Activated naive CD4-positive, alpha-beta T cell treated with anti-CD3 and anti-CD28 coated beads, Interleukin-2, amount 50 U/mL, for 24 hours (primary cell): ENCODE results near the gene RHOU.
"Not testable (repeated sequence)": the region's sequence is repeated elsewhere in the genome, so short reads cannot be mapped to it uniquely, and the experiment has no call there.

Source experiments
- H3K27ac Mint-ChIP-seq: one replicate; pipeline ENCODE4 v1.8.0; 2021; ENCODE audit warnings: mild to moderate bottlenecking, mixed read lengths
- H3K27me3 Mint-ChIP-seq: one replicate; pipeline ENCODE4 v1.8.0; 2021; ENCODE audit warnings: mixed read lengths
- H3K36me3 Mint-ChIP-seq: one replicate; pipeline ENCODE4 v1.8.0; 2021; ENCODE audit warnings: mixed read lengths
- H3K4me1 Mint-ChIP-seq: one replicate; pipeline ENCODE4 v1.8.0; 2021; ENCODE audit warnings: mixed read lengths
- H3K4me3 Mint-ChIP-seq: one replicate; pipeline ENCODE4 v1.8.0; 2021; ENCODE audit warnings: mild to moderate bottlenecking, mixed read lengths
- H3K9me3 Mint-ChIP-seq: one replicate; pipeline ENCODE4 v1.8.0; 2021; ENCODE audit warnings: mixed read lengths

Gene RHOU

DNA sequence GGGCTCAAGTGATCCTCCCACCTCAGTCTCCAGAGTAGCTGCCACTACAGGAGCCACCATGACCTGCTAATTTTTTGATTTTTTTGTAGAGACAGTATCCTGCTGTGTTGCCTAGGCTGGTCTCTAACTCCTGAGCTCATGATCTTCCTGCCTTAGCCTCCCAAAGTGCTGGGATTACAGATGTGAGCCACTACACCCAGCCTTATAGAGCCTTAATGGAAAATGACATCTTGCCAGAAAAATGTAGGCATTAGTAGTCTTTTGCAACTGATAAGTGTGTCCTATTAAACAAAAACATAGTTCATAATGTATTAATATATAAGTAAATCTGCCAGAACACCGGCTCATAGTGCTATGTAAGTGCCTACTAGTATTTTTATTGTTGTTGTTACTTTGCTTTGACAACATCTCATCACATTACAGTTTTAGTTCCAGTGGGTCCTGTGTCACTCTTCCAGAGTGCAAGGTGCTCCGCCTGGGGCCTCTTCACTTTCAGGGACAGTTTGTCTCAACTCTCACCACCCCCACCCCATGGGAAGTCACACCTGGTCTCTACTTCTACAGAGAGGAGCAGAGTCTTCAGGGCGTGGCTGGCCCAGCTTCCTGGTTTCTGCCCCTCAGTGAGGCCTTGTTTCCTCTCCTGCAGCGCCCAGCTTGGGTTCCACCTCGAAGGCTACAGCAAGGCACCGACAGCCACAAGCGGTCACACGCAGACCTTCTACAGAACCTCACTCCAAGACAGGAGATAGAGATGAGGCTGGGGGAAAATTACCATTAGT is 30.1 kb downstream of the RHOU start:
- peaks cover 4% of the 10 kb centered on the region for H3K4me1 Mint-ChIP-seq
- no peak overlapping the region for H3K27ac Mint-ChIP-seq
- H3K27me3 Mint-ChIP-seq, result no peaks in the 10 kb centered on the region
- H3K36me3 Mint-ChIP-seq, result no peaks in the 10 kb centered on the region
- H3K9me3 Mint-ChIP-seq, result no peaks in the 10 kb centered on the region
- no peak overlapping the region for H3K4me3 Mint-ChIP-seq

DNA sequence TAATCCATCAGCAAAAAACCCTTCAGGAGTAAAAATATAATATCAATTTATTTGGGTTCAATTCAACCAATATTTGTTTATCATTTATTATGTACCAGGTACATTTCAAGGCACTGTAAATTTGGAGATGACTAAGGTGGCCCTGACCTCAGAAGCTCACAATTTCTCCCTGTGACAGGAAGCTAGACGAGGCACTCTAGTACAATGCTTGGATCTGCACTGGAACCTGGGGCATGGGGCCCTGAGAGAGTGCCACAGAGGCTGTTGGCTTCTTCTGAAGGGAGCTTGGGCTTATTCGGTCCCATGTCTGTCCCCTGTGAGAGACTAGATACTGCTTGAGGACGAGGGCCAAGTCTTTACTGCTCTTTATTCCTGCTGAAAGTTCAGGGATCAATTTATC is 31.5 kb downstream of the RHOU start:
- Mint-ChIP-seq H3K9me3 (no peaks in the 10 kb centered on the region), H3K27ac (no peak overlapping the region)

DNA sequence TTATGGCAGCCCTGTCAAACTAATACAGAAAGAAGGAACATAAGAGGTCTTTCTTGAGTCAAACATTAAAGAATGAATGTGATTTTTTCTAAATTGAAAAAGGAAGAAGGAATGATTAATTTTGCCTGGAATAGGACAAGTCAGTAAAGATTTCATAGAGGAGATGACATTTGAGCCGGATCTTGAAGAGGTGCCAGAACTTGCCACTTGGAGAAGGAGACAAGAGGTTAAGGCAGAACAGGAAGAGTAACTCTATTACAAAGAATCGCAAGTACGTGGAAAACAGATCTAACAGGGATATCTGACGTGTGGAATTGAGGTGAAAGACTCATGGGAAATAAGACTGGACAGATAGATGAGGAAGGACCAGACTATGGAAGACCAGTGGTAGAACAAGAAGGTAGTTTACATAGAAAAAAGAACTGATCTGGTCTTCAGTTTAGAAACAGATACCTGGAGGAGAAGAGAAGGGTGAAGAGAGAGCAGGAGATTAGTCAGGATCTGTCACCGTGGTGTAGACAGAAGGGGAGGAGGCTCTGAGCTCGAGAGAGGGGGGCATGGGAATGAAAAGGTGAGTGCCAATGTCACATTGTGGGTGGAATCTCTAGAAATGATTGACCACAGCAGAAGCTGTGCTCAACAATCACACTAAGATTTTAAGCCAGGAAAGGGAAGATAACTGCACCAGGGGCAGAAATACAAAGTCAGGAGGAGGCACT is 32.5 kb downstream of the RHOU start:
- Mint-ChIP-seq H3K4me1 (peaks cover 4% of the 10 kb centered on the region), H3K9me3 (no peaks in the 10 kb centered on the region), H3K36me3 (no peaks in the 10 kb centered on the region), H3K4me3 (no peak overlapping the region), H3K27ac (no peak overlapping the region), H3K27me3 (no peaks in the 10 kb centered on the region)

More for the DNA sequence above, 31.5 kb downstream of the RHOU start:
- Mint-ChIP-seq H3K4me3 (no peak overlapping the region), H3K27me3 (no peaks in the 10 kb centered on the region), H3K36me3 (no peaks in the 10 kb centered on the region), H3K4me1 (peaks cover 4% of the 10 kb centered on the region)

DNA sequence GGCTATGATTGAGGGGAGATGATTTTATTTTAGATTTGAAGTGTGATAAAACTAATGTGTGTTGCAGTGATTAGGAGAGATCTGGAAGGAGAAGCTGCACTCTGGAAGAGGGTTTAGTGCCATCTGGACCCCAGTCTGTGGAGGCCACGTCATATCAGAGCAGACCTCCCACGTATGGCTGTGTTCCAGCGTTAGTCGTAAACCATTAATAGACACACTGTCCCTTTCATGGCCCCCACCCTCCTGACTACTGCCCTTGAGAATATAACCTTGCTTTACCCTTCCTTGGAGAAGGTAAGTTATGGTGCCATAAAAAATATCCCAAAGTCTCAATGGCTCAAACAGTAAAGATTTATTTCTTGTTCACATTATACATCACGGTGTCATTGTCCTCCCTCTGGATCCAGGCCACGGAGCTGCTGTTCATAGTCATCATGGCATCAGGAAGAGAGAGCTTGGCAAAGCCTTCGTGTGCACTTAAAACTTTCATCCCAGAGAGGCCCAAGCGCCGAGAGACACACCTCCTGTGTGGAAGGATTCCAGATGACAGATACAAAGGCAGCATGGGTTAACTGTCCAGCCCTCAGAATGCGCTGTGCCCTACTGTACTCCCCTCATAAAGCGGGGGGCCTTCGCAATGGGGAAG is 33.2 kb downstream of the RHOU start:
- no peak overlapping the region for H3K4me3 Mint-ChIP-seq
- no peaks in the 10 kb centered on the region for H3K9me3 Mint-ChIP-seq
- no peak overlapping the region for H3K27ac Mint-ChIP-seq
- H3K36me3 Mint-ChIP-seq, result no peaks in the 10 kb centered on the region
- H3K4me1 Mint-ChIP-seq, result peaks cover 4% of the 10 kb centered on the region
- H3K27me3 Mint-ChIP-seq, result no peaks in the 10 kb centered on the region

DNA sequence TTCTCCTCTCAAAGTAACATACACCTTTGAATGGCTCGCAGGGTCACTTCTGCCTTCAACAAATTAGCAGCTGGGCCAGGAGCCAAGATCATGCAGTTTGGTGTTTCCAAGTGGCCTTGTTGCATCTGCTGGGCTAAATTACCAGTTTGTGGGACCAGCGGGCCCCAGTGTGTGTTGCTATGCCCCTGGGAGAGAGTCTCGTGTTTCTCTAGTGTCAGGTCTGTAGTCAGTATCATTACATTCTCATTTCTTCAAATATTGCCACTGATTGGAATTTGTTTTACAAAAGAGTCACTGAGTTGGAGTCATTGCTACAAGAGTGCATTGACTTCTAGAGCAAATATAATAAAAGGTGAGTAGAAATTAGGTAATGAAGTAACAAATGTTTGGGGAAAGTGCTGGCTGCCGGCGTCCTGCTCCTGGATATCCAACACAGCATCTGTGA is 35.5 kb downstream of the RHOU start:
- Mint-ChIP-seq H3K4me1 (no peaks in the 10 kb centered on the region), H3K4me3 (no peak overlapping the region), H3K36me3 (no peaks in the 10 kb centered on the region), H3K9me3 (no peaks in the 10 kb centered on the region), H3K27me3 (no peaks in the 10 kb centered on the region), H3K27ac (no peak overlapping the region)

DNA sequence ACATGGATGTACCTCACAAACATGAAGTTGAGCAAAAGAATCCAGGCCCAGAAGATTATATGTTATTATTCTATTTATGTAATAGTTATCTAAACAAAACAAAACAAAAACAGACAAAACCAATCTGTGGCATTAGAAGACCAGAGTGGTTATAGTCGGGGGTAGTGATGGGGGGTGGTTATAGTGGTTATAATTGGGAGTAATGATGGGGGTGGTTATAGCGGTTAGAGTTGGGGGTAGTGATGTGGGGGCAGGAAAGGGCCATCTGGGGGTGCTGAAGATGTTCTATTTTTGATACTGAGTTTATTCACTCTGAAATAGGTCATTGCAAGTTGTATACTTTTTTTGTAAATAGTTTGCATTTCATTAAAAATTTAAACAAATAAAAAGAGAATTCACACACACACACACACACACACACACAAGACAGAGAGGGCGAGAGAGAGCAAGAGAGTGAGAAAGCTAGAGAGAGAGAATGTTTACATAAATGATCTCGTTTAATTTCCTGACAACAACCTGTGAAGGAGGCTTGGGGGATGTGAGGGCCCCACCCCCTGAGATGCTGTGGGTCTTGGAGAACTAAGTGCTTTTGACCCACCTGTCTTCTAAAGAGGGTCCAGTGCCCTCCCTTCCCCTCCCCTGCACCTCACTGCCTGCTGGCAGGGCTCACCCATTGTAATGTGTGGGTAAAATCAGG is 37.4 kb downstream of the RHOU start:
- H3K36me3 Mint-ChIP-seq, result no peaks in the 10 kb centered on the region
- H3K4me1 Mint-ChIP-seq, result no peaks in the 10 kb centered on the region
- H3K4me3 Mint-ChIP-seq, result no peak overlapping the region
- no peak overlapping the region for H3K27ac Mint-ChIP-seq
- no peaks in the 10 kb centered on the region for H3K9me3 Mint-ChIP-seq
- no peaks in the 10 kb centered on the region for H3K27me3 Mint-ChIP-seq

DNA sequence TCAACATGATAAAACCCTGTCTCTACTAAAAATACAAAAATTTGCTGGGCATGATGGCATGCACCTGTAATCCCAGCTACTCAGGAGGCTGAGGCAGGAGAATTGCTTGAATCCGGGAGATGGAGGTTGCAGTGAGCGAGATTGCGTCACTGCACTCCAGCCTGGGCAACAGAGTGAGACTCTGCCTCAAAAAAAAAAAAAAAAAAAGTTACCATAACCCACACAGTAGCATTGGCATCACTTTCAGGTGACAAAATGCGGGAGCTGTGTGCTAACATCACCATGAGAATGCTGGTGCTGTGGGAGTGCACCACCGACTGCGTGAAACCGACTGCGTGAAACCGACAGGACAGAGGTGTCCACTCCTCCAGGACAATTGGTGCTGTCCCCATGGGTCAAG is 40.7 kb downstream of the RHOU start:
- H3K4me3 Mint-ChIP-seq, H3K36me3 Mint-ChIP-seq, H3K27ac Mint-ChIP-seq, H3K4me1 Mint-ChIP-seq, H3K9me3 Mint-ChIP-seq, H3K27me3 Mint-ChIP-seq: not testable (repeated sequence)

DNA sequence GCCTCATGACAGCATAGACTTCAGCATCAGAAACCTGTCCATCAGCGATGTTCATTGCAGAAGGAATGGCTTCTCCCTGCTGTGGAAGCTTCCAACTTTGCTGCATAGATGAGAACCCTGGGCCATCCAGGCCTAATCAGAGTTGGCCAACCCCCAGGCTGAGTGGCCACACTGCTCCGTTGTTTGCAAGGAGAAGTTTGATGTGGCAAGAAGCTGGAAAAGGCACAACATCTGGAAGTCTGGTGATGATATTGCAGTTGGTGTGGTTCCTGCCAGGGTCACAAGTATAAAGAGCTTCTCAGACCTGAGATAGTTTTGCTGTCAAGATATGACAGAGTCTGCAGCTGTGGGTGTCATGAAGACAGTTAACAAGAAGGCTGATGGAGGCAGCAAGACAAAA is 41.2 kb downstream of the RHOU start:
- no peaks in the 10 kb centered on the region for H3K9me3 Mint-ChIP-seq
- H3K27ac Mint-ChIP-seq, result no peak overlapping the region
- no peaks in the 10 kb centered on the region for H3K27me3 Mint-ChIP-seq
- no peaks in the 10 kb centered on the region for H3K4me1 Mint-ChIP-seq
- no peaks in the 10 kb centered on the region for H3K36me3 Mint-ChIP-seq
- no peak overlapping the region for H3K4me3 Mint-ChIP-seq

DNA sequence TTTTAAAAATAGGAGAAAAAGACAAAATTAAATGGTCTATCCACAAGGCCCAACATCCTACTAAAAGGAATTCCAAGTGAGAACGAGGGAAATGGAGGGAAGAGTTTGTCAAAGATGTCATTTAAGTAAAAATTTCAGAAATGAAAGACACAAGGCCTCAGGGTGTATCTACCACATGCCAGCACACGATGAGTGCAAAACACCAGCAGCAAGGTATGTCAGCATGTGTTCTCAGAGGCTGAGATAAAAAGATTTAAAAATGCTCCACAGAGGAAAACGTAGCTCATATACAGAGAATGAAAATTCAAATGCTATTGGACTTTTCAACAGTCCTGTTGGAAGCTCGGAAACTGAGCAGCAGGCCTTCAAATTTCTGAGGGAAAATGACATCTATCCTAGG is 42.0 kb downstream of the RHOU start:
- no peaks in the 10 kb centered on the region for H3K4me1 Mint-ChIP-seq
- no peak overlapping the region for H3K27ac Mint-ChIP-seq
- no peak overlapping the region for H3K4me3 Mint-ChIP-seq
- no peaks in the 10 kb centered on the region for H3K36me3 Mint-ChIP-seq
- H3K27me3 Mint-ChIP-seq, result no peaks in the 10 kb centered on the region
- H3K9me3 Mint-ChIP-seq, result no peaks in the 10 kb centered on the region

DNA sequence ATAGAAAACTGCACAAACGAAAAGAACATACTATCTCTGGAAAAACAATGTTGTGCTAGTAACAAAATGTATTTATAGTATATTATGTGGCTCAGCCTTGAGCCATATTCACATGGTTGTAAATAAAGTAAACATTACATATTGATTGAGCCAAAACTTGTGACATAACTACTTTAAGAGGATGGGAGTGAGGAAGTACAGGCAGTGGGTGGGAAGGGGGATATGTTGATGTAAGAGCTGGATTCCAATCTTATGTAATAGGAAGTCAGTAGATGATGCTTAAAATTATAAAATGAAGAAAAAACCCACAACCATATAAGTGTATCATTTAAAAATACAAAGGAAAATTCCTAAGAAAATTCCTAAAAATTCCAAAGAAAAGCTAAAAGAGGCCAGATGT is 42.7 kb downstream of the RHOU start:
- Mint-ChIP-seq H3K4me1 (no peaks in the 10 kb centered on the region), H3K36me3 (no peaks in the 10 kb centered on the region), H3K27me3 (no peaks in the 10 kb centered on the region), H3K27ac (no peak overlapping the region), H3K9me3 (no peaks in the 10 kb centered on the region), H3K4me3 (no peak overlapping the region)

DNA sequence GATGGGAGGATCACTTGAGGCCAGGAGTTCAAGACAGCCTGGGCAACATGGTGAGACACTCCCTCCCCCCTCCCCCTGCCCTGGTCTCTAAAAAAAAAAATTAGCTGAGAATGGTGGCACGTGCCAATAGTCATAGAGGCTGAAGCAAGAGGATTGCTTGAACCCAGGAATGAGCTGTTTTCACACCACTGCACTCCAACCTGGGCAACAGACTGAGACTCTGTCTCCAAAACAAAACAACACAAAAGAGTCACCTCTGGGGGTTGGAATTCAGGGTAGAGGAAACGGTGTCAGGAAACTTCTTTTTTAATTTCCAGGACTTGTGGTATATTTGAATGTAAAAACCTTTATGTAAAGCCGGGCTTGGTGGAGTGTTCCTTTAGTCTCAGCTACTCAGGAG is 43.2 kb downstream of the RHOU start:
- Mint-ChIP-seq H3K4me1 (no peaks in the 10 kb centered on the region), H3K36me3 (no peaks in the 10 kb centered on the region), H3K27me3 (no peaks in the 10 kb centered on the region), H3K4me3 (no peak overlapping the region), H3K9me3 (no peaks in the 10 kb centered on the region), H3K27ac (no peak overlapping the region)

DNA sequence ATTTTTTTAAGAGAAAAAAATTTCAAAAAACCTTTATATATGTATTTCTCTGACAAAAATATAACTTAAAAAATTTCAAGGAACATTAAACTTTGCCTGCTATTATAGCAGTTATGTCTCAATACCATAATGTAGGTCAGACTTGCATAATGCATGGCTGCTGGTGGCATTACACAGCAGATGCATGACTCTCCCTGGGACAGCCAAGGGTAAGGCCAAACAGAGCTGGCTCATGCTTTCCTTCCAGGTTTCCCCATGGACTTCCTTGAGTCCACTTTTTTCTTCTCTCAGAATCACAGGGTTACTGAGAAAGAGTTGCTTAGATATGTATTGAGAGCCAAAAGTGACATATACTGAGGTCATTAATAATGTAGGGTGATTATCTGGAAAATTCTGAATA is 43.7 kb downstream of the RHOU start:
- Mint-ChIP-seq H3K27ac (no peak overlapping the region), H3K9me3 (no peaks in the 10 kb centered on the region), H3K4me1 (no peaks in the 10 kb centered on the region), H3K27me3 (no peaks in the 10 kb centered on the region), H3K4me3 (no peak overlapping the region), H3K36me3 (no peaks in the 10 kb centered on the region)

DNA sequence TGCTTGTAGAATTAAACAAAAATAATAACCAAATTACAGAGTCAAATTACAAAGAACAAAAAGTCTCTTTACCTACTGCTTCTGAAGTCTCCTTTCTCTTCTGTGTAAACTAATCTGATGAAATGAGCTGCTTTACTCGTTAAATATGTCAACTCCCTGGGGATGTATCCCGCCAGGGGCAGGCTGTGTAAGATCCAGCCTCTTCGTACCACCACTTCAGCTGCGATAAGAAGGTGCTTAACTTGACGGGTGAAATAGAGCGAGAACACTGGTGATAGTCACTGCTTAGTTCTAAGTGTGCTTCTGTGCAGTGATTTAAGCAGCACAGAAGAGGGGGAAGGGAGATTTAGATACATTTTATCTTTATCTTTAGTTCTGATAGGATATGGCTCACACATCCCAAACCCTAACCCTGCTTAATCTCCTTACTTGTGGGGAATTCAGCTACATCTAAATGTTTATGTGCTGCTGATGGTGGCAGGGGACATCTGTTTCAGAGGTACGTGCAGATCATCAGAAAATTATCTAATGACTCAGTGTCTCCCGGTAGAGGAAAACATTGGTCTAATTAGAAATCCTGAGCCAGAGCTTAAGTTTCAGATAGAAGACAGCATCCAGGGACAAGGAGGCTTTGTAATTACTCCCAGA is 46.0 kb downstream of the RHOU start:
- H3K27me3 Mint-ChIP-seq, result no peaks in the 10 kb centered on the region
- H3K4me3 Mint-ChIP-seq, result no peak overlapping the region
- H3K36me3 Mint-ChIP-seq, result no peaks in the 10 kb centered on the region
- no peaks in the 10 kb centered on the region for H3K4me1 Mint-ChIP-seq
- H3K9me3 Mint-ChIP-seq, result no peaks in the 10 kb centered on the region
- H3K27ac Mint-ChIP-seq, result no peak overlapping the region

DNA sequence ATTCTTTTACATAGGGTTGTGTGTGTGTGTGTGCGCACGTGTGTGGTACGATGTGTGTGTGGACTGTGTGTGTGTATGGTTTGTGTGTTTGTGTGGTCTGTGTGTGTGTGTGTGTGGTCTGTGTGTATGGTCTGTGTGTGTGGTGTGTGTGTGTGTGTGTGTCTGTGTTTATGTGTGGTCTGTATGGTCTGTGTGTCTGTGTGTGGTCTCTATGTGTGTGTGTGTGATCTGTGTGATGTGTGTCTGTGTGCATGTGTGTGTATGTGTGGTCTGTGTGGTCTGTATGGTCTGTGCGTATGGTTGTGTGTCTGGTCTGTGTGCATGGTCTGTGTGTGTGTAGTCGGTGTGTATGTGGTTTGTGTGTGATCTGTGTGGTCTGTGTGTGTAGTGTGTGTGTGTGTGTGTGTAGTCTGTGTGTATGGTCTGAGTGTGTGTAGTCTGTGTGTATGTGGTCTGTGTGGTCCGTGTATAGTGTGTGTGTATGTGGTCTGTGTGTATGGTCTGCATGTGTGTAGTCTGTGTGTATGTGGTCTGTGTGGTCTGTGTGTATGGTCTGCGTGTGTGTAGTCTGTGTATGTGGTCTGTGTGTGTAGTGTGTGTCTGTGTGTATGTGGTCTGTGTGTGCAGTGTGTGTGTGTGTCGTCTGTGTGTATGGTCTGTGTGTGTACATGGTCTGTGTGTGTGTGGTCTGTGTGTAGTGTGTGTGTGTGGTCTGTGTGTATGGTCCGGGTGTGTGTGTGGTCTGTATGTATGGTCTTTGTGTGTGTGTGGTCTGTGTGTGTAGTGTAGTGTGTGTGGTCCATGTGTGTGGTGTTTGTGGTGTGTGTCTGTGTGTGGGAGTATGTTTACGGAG is 46.8 kb downstream of the RHOU start:
- H3K36me3 Mint-ChIP-seq, result no peaks in the 10 kb centered on the region
- H3K27me3 Mint-ChIP-seq, result no peaks in the 10 kb centered on the region
- no peak overlapping the region for H3K27ac Mint-ChIP-seq
- no peak overlapping the region for H3K4me3 Mint-ChIP-seq
- H3K4me1 Mint-ChIP-seq, result no peaks in the 10 kb centered on the region
- H3K9me3 Mint-ChIP-seq, result no peaks in the 10 kb centered on the region
